ENCODE measurements around the gene SCAPER.

DNA sequence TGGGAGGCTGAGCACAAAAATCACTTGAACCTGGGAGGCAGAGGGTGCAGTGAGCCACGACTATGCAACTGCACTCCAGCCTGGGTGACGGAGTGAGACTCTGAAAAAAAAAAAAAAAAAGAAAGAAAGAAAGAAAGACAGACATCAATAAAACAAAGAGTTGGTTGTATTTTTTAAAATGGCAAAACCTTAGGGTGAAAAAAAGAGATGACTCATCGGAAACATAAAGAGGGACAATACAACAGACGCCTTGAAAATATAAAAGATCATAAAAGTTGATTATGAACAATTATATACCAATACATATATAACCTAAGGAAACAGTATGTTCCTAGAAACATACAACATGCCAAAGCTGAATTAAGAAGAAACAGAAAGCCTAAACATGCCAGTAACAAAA is 92.8 kb downstream of the SCAPER start:
- TF ChIP-seq, protein P1, sequence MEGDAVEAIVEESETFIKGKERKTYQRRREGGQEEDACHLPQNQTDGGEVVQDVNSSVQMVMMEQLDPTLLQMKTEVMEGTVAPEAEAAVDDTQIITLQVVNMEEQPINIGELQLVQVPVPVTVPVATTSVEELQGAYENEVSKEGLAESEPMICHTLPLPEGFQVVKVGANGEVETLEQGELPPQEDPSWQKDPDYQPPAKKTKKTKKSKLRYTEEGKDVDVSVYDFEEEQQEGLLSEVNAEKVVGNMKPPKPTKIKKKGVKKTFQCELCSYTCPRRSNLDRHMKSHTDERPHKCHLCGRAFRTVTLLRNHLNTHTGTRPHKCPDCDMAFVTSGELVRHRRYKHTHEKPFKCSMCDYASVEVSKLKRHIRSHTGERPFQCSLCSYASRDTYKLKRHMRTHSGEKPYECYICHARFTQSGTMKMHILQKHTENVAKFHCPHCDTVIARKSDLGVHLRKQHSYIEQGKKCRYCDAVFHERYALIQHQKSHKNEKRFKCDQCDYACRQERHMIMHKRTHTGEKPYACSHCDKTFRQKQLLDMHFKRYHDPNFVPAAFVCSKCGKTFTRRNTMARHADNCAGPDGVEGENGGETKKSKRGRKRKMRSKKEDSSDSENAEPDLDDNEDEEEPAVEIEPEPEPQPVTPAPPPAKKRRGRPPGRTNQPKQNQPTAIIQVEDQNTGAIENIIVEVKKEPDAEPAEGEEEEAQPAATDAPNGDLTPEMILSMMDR (IDR thresholded peaks at IDR 0.05; ENCODE audit: poor library complexity, severe bottlenecking): no peak
- no peak for TF ChIP-seq TAF1 (IDR thresholded peaks at IDR 0.05; ENCODE audit: low read depth)
- TF ChIP-seq POLR2AphosphoS5 (IDR thresholded peaks at IDR 0.05): no peak
- TF ChIP-seq, protein P2, sequence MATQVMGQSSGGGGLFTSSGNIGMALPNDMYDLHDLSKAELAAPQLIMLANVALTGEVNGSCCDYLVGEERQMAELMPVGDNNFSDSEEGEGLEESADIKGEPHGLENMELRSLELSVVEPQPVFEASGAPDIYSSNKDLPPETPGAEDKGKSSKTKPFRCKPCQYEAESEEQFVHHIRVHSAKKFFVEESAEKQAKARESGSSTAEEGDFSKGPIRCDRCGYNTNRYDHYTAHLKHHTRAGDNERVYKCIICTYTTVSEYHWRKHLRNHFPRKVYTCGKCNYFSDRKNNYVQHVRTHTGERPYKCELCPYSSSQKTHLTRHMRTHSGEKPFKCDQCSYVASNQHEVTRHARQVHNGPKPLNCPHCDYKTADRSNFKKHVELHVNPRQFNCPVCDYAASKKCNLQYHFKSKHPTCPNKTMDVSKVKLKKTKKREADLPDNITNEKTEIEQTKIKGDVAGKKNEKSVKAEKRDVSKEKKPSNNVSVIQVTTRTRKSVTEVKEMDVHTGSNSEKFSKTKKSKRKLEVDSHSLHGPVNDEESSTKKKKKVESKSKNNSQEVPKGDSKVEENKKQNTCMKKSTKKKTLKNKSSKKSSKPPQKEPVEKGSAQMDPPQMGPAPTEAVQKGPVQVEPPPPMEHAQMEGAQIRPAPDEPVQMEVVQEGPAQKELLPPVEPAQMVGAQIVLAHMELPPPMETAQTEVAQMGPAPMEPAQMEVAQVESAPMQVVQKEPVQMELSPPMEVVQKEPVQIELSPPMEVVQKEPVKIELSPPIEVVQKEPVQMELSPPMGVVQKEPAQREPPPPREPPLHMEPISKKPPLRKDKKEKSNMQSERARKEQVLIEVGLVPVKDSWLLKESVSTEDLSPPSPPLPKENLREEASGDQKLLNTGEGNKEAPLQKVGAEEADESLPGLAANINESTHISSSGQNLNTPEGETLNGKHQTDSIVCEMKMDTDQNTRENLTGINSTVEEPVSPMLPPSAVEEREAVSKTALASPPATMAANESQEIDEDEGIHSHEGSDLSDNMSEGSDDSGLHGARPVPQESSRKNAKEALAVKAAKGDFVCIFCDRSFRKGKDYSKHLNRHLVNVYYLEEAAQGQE (IDR thresholded peaks at IDR 0.05; ENCODE audit: borderline replicate concordance): no peak
- no peak for TF ChIP-seq EP300 (conservative IDR thresholded peaks at IDR 0.05; ENCODE audit: poor library complexity, severe bottlenecking)
